Measurements from ENCODE around the gene NFATC1. TPM values are rescaled to one million over a fixed set of nuclear protein-coding genes. Genes with fewer than 3 reads are reported as not detected.

The NFATC1 gene
- total RNA-seq, 1 donor from 2014 or later = 21.9 TPM

GRCh38 chr18:79553696-79554095 is 158.0 kb downstream of the NFATC1 start:
- intact Hi-C loops (cut with DNase I) = no loop called here
- DNase-seq (ENCODE audit: extremely low spot score in 2 of 2) = no peak
- no peak for TF ChIP-seq POLR2A (IDR thresholded peaks at IDR 0.05)
- TF ChIP-seq CTCF (IDR thresholded peaks at IDR 0.05) = no peak
- TF ChIP-seq POLR2AphosphoS5 (IDR thresholded peaks at IDR 0.05; ENCODE audit: insufficient read depth in 1 of 2, low read depth in 1 of 2) = no peak
- no peaks in the 10 kb centered on the region for H3K36me3 ChIP-seq
- no peaks in the 10 kb centered on the region for H3K27me3 ChIP-seq
- no peaks in the 10 kb centered on the region for H3K9me3 ChIP-seq
- H3K27ac ChIP-seq = no peak overlapping the region
- H3K4me1 ChIP-seq = no peaks in the 10 kb centered on the region
- no peak overlapping the region for H3K4me3 ChIP-seq

- no peaks in the 10 kb centered on the region for H3K36me3 ChIP-seq
- TF ChIP-seq POLR2A (IDR thresholded peaks at IDR 0.05) (no peak), CTCF (IDR thresholded peaks at IDR 0.05) (no peak), POLR2AphosphoS5 (IDR thresholded peaks at IDR 0.05; ENCODE audit: insufficient read depth in 1 of 2, low read depth in 1 of 2) (no peak)
- intact Hi-C loops (cut with DNase I) = no loop called here
- DNase-seq (ENCODE audit: extremely low spot score in 2 of 2) = no peak
- H3K27ac ChIP-seq = no peak overlapping the region
- no peaks in the 10 kb centered on the region for H3K4me1 ChIP-seq
- no peaks in the 10 kb centered on the region for H3K9me3 ChIP-seq
- H3K27me3 ChIP-seq = no peaks in the 10 kb centered on the region
- no peak overlapping the region for H3K4me3 ChIP-seq
Observed at GRCh38 chr18:79554321-79554720, 158.6 kb downstream of the NFATC1 start.

GRCh38 chr18:79554945-79555645 is 159.4 kb downstream of the NFATC1 start:
- no peak for DNase-seq (ENCODE audit: extremely low spot score in 2 of 2)
- no peaks in the 10 kb centered on the region for H3K36me3 ChIP-seq
- no peak overlapping the region for H3K4me3 ChIP-seq
- TF ChIP-seq POLR2AphosphoS5 (IDR thresholded peaks at IDR 0.05; ENCODE audit: insufficient read depth in 1 of 2, low read depth in 1 of 2) (no peak), CTCF (IDR thresholded peaks at IDR 0.05) (no peak), POLR2A (IDR thresholded peaks at IDR 0.05) (no peak)
- no peaks in the 10 kb centered on the region for H3K4me1 ChIP-seq
- no peak overlapping the region for H3K27ac ChIP-seq
- H3K9me3 ChIP-seq = no peaks in the 10 kb centered on the region
- no peaks in the 10 kb centered on the region for H3K27me3 ChIP-seq
- intact Hi-C loops (cut with DNase I) = no loop called here

- no peak for DNase-seq (ENCODE audit: extremely low spot score in 2 of 2)
- TF ChIP-seq CTCF (IDR thresholded peaks at IDR 0.05) = no peak
- no peak for TF ChIP-seq POLR2AphosphoS5 (IDR thresholded peaks at IDR 0.05; ENCODE audit: insufficient read depth in 1 of 2, low read depth in 1 of 2)
- no peak for TF ChIP-seq POLR2A (IDR thresholded peaks at IDR 0.05)
- Histone ChIP-seq H3K4me1 (no peaks in the 10 kb centered on the region), H3K36me3 (no peaks in the 10 kb centered on the region), H3K27me3 (no peaks in the 10 kb centered on the region), H3K27ac (no peak overlapping the region), H3K4me3 (no peak overlapping the region), H3K9me3 (no peaks in the 10 kb centered on the region)
- intact Hi-C loops (cut with DNase I) = no loop called here
Observed at GRCh38 chr18:79555885-79556284, 160.2 kb downstream of the NFATC1 start.

GRCh38 chr18:79556829-79557585 is 161.3 kb downstream of the NFATC1 start:
- DNase-seq (ENCODE audit: extremely low spot score in 2 of 2) = no peak
- no peaks in the 10 kb centered on the region for H3K9me3 ChIP-seq
- intact Hi-C loops (cut with DNase I) = no loop called here
- H3K4me1 ChIP-seq = no peaks in the 10 kb centered on the region
- TF ChIP-seq POLR2A (IDR thresholded peaks at IDR 0.05) (no peak), POLR2AphosphoS5 (IDR thresholded peaks at IDR 0.05; ENCODE audit: insufficient read depth in 1 of 2, low read depth in 1 of 2) (no peak), CTCF (IDR thresholded peaks at IDR 0.05) (no peak)
- no peak overlapping the region for H3K4me3 ChIP-seq
- no peaks in the 10 kb centered on the region for H3K27me3 ChIP-seq
- H3K36me3 ChIP-seq = no peaks in the 10 kb centered on the region
- no peak overlapping the region for H3K27ac ChIP-seq

All from vagina (tissue), 2 donors.